GM21360 (cell line): ENCODE measurements around the gene MBD2.

ENCODE experiments used
- ATAC-seq: cut with Tn5 transposase; IDR thresholded peaks from one replicate; pipeline ENCODE4 v1.9.1; 2021; ENCODE audit warnings: mild to moderate bottlenecking, moderate library complexity; ENCODE audit not compliant: unreplicated experiment

MBD2 gene

DNA sequence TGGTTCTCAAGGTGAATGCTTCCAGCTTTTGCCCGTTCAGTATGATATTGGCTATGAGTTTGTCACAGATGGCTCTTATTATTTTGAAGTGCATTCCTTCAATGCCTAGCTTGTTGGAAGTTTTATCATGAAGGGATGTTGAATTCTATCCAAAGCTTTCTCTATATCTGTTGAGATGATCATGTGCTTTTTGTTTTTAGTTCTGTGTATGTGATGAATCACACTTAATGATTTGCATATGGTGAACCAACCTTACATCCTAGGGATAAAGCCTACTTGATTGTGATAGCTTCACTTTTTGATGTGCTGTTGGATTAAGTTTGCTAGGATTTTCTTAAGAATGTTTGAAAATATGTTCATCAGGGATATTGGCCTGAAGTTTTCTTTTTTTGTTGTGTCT, 112.1 kb downstream of the MBD2 start:
- ATAC-seq: no peak

DNA sequence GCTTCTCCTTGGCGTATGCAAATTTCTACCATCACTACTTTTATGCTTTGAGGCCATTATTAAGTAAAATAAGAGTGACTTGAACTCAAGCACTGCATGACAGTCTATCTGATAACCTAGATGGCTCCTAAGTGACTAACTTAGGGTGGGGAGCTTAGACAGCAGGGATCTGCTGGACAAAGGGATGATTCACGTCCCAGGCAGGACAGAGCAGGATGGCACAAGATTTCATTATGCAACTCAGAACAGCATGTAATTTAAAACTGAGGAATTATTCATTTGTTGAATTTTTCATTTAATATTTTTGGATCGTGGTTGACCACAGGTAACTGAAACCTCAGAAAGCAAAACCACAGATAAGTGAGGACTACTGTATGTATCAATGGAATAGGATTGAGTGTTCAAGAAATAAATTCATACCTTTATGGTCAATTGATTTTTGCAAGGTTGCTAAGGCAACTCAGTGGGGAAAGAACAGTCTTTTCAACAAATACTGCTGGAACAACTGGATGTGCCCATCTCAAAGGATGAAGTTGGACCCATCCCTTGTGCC, 115.3 kb downstream of the MBD2 start:
- ATAC-seq: no peak

DNA sequence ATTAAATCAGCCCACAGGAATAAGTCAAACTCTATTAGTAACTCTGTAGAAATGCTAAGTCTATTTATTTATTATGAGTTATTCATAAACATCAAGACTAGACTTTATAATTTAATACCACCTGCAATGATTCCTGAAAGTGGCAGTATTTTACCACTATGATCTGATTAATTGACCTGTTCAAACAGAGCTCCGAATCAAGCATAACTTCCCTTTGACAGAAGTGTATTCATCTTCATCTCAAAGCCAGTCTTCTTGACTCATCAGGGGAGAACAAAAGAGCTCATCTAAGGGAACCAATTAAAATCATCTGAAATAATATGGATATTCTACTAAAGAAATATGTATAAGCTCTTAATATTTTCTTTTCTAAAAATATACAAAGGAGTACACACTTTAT, 122.3 kb downstream of the MBD2 start:
- no peak for ATAC-seq
